ENCODE measurements around the gene SOX11.

Gene SOX11

DNA sequence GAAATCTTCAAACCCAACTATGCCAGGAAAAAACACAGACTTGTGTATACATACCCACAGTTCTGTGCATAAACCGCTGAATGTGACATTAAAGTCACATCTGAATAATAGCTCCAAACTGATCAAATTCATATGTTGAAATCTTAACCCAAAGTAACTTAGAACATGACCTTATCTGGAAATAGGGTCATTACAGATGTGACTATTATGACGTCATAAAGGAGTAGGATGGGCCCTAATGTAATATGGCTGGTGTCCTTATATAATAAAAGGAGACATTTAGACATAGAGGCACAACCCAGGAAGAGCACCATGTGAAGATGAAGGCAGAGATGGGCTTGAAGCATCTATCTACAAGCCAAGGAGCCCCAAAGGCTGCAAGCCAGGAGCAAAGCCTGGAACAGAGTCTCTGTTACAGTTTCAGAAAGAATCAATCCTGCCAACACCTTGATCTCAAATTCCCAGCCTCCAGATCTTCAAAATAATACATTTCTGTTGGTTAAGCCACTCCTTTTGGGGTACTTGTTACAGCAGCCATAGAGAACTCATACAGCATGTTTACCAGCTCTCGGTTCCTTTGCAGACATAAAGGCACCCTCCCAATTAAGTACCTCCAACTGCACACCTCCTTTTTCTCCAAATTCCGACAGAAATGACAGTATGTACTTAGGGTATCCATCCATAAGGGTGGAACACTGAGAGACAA is 27.6 kb downstream of the SOX11 start:
- no peaks in the 10 kb centered on the region for H3K27me3 ChIP-seq (ENCODE audit: insufficient read depth, poor library complexity, severe bottlenecking)
- no peak overlapping the region for H3K27ac ChIP-seq (replicated peaks)
- DNase-seq (ENCODE audit: low read depth in 1 of 2, low spot score in 1 of 2): no peak
- TF ChIP-seq POLR2AphosphoS5 (IDR thresholded peaks at IDR 0.05; ENCODE audit: low read depth) (no peak), GABPA (IDR thresholded peaks at IDR 0.05; ENCODE audit: low read depth) (no peak), SPI1 (IDR thresholded peaks at IDR 0.05; ENCODE audit: borderline replicate concordance, low read depth) (no peak)
- TF ChIP-seq, protein P1, sequence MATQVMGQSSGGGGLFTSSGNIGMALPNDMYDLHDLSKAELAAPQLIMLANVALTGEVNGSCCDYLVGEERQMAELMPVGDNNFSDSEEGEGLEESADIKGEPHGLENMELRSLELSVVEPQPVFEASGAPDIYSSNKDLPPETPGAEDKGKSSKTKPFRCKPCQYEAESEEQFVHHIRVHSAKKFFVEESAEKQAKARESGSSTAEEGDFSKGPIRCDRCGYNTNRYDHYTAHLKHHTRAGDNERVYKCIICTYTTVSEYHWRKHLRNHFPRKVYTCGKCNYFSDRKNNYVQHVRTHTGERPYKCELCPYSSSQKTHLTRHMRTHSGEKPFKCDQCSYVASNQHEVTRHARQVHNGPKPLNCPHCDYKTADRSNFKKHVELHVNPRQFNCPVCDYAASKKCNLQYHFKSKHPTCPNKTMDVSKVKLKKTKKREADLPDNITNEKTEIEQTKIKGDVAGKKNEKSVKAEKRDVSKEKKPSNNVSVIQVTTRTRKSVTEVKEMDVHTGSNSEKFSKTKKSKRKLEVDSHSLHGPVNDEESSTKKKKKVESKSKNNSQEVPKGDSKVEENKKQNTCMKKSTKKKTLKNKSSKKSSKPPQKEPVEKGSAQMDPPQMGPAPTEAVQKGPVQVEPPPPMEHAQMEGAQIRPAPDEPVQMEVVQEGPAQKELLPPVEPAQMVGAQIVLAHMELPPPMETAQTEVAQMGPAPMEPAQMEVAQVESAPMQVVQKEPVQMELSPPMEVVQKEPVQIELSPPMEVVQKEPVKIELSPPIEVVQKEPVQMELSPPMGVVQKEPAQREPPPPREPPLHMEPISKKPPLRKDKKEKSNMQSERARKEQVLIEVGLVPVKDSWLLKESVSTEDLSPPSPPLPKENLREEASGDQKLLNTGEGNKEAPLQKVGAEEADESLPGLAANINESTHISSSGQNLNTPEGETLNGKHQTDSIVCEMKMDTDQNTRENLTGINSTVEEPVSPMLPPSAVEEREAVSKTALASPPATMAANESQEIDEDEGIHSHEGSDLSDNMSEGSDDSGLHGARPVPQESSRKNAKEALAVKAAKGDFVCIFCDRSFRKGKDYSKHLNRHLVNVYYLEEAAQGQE (IDR thresholded peaks at IDR 0.05; ENCODE audit: insufficient replicate concordance, low read depth): no peak
- TF ChIP-seq, protein P2, sequence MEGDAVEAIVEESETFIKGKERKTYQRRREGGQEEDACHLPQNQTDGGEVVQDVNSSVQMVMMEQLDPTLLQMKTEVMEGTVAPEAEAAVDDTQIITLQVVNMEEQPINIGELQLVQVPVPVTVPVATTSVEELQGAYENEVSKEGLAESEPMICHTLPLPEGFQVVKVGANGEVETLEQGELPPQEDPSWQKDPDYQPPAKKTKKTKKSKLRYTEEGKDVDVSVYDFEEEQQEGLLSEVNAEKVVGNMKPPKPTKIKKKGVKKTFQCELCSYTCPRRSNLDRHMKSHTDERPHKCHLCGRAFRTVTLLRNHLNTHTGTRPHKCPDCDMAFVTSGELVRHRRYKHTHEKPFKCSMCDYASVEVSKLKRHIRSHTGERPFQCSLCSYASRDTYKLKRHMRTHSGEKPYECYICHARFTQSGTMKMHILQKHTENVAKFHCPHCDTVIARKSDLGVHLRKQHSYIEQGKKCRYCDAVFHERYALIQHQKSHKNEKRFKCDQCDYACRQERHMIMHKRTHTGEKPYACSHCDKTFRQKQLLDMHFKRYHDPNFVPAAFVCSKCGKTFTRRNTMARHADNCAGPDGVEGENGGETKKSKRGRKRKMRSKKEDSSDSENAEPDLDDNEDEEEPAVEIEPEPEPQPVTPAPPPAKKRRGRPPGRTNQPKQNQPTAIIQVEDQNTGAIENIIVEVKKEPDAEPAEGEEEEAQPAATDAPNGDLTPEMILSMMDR (IDR thresholded peaks at IDR 0.05; ENCODE audit: insufficient read depth, low read length): no peak
- H3K4me3 ChIP-seq (replicated peaks; ENCODE audit: insufficient read depth, low read length): no peak overlapping the region

DNA sequence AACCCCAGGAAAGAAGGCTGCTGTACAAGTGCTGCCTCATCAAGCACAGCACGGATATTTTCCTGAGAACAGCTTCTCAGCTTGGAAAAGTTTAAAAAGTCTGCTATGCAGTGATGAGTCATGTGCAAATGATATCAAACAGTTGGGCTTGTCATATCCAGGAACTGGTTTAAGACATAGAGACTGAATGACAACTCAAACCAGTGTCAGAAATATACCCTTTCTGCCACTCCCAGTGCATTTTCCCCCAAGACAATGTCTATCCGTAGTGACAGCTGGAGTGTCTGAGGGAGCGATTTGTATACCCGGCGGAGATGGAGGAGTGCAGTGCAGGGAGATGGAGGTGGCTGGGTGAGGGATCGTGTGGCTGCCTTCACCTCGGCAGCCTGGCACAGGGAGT is 28.2 kb downstream of the SOX11 start:
- H3K4me3 ChIP-seq (replicated peaks; ENCODE audit: insufficient read depth, low read length): no peak overlapping the region
- H3K27me3 ChIP-seq (ENCODE audit: insufficient read depth, poor library complexity, severe bottlenecking): no peaks in the 10 kb centered on the region
- no peak overlapping the region for H3K27ac ChIP-seq (replicated peaks)
- TF ChIP-seq GABPA (IDR thresholded peaks at IDR 0.05; ENCODE audit: low read depth): no peak
- no peak for TF ChIP-seq POLR2AphosphoS5 (IDR thresholded peaks at IDR 0.05; ENCODE audit: low read depth)
- TF ChIP-seq, protein P1 (IDR thresholded peaks at IDR 0.05; ENCODE audit: insufficient replicate concordance, low read depth): no peak
- no peak for TF ChIP-seq SPI1 (IDR thresholded peaks at IDR 0.05; ENCODE audit: borderline replicate concordance, low read depth)
- DNase-seq (ENCODE audit: low read depth in 1 of 2, low spot score in 1 of 2): no peak

DNA sequence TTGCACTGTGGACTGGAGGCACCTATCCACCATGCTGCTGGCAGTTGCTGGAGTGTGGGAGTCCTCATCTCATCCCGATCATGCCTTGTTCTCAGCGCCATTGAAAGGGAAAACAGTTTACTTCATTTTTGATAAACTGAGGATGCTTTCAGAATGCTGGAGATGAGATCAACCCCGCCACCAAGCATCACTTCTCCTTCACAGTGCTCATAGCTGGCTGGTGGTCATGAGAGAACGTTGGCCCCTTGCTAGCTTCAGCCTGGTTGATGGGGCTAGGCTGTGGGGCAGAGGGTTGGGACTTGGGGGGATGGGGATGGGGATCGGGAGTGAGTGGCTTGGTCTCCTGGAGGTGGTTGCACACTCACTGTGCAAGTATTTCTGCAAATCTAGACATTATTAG is 30.1 kb downstream of the SOX11 start:
- no peak for DNase-seq (ENCODE audit: low read depth in 1 of 2, low spot score in 1 of 2)
- TF ChIP-seq, protein P2 (IDR thresholded peaks at IDR 0.05; ENCODE audit: insufficient read depth, low read length): no peak
- TF ChIP-seq SPI1 (IDR thresholded peaks at IDR 0.05; ENCODE audit: borderline replicate concordance, low read depth) (no peak), GABPA (IDR thresholded peaks at IDR 0.05; ENCODE audit: low read depth) (no peak), POLR2AphosphoS5 (IDR thresholded peaks at IDR 0.05; ENCODE audit: low read depth) (no peak)
- TF ChIP-seq, protein P1 (IDR thresholded peaks at IDR 0.05; ENCODE audit: insufficient replicate concordance, low read depth): no peak
- Histone ChIP-seq H3K27ac (replicated peaks) (no peak overlapping the region), H3K27me3 (ENCODE audit: insufficient read depth, poor library complexity, severe bottlenecking) (no peaks in the 10 kb centered on the region), H3K4me3 (replicated peaks; ENCODE audit: insufficient read depth, low read length) (no peak overlapping the region)

All from HL-60 (cell line).